H1 (cell line): ENCODE results near the gene CRYGD. TPM values are rescaled to one million over a fixed set of nuclear protein-coding genes. Genes with fewer than 3 reads are reported as not detected.
"Not testable (repeated sequence)": the region's sequence is repeated elsewhere in the genome, so short reads cannot be mapped to it uniquely, and the experiment has no call there.

Source experiments
- CTCF ChIA-PET: fragments of 300-600 bp; sonication (Branson Sonifier 250); formaldehyde crosslinking; loops from one replicate; lab custom pipeline; 2021; ENCODE audit not compliant: partially characterized antibody; lab: Charles Lee
- POLR2A ChIA-PET: fragments of 300-600 bp; sonication (Branson Sonifier 250); formaldehyde crosslinking; loops from one replicate; lab custom pipeline; 2021; ENCODE audit warnings: inconsistent platforms; ENCODE audit not compliant: partially characterized antibody; lab: Charles Lee
- DNase-seq, 2 experiments: peaks; one replicate each; pipeline versions ENCODE4 v3.0.0 to v3.0.0-alpha.2; 2010 to 2022; ENCODE audit warnings: low spot score in 2 of 2, low read depth in 1 of 2, mixed read lengths in 1 of 2
- FAIRE-seq: peaks from 2 replicates; lab custom pipeline; 2011; peaks lifted over from hg19 to GRCh38; lab: Jason Lieb, UNC
- H2AFZ ChIP-seq: 2 replicates; pipeline ENCODE4 v1.8.1; 2012; ENCODE audit warnings: low read length, inconsistent platforms
- H2AK5ac ChIP-seq: 2 replicates; pipeline ENCODE4 v1.6.1; 2013; ENCODE audit warnings: low read depth, low read length
- H2BK120ac ChIP-seq: replicated peaks from 2 replicates; pipeline ENCODE3; 2013; ENCODE audit warnings: low read depth, low read length, inconsistent platforms
- H2BK12ac ChIP-seq: 2 replicates; pipeline ENCODE4 v1.6.1; 2013; ENCODE audit warnings: low read depth, low read length
- H2BK15ac ChIP-seq: 2 replicates; pipeline ENCODE4 v1.6.1; 2013; ENCODE audit warnings: low read length
- H2BK20ac ChIP-seq: 2 replicates; pipeline ENCODE4 v1.6.1; 2013; ENCODE audit warnings: low read length
- H2BK5ac ChIP-seq: 2 replicates; pipeline ENCODE4 v1.6.1; 2013; ENCODE audit warnings: low read depth, low read length
- H3K14ac ChIP-seq: 2 replicates; pipeline ENCODE4 v1.6.1; 2013; ENCODE audit warnings: inconsistent platforms; ENCODE audit not compliant: insufficient read length
- H3K18ac ChIP-seq: 2 replicates; pipeline ENCODE4 v1.6.1; 2013; ENCODE audit warnings: low read length; ENCODE audit errors: extremely low read depth
- H3K23ac ChIP-seq: 2 replicates; pipeline ENCODE4 v1.6.1; 2013; ENCODE audit warnings: inconsistent platforms; ENCODE audit not compliant: insufficient read length
- H3K23me2 ChIP-seq: 2 replicates; pipeline ENCODE4 v1.6.1; 2013; ENCODE audit warnings: low read depth, low read length
- H3K27ac ChIP-seq: 2 replicates; pipeline ENCODE4 v1.6.1; 2011; ENCODE audit warnings: low read depth, low read length, inconsistent platforms
- H3K27me3 ChIP-seq, 4 experiments: replicated peaks in 1 of 4; 1 replicate in 1 of 4; 2 replicates in 3 of 4; pipeline versions ENCODE4 v1.6.1 to v1.8.1; 2011 to 2013; ENCODE audit warnings: low read length in 3 of 4, mild to moderate bottlenecking in 3 of 4, inconsistent platforms in 2 of 4, mixed read lengths in 2 of 4, moderate library complexity in 1 of 4; ENCODE audit not compliant: control insufficient read depth in 3 of 4, insufficient read depth in 3 of 4; ENCODE audit errors: extremely low read depth in 1 of 4
- H3K36me3 ChIP-seq, 4 experiments: 2 replicates each; pipeline versions ENCODE4 v1.6.1 to v1.8.1; 2011 to 2013; ENCODE audit warnings: mild to moderate bottlenecking in 4 of 4, low read length in 3 of 4, moderate library complexity in 2 of 4, control low read depth in 1 of 4, inconsistent platforms in 1 of 4; ENCODE audit not compliant: insufficient read depth in 4 of 4, control insufficient read depth in 2 of 4
- H3K4ac ChIP-seq: replicated peaks from 2 replicates; pipeline ENCODE3; 2013; ENCODE audit warnings: low read length, low read depth, mixed read lengths, inconsistent platforms; ENCODE audit not compliant: insufficient read length
- H3K4me1 ChIP-seq, 4 experiments: replicated peaks in 1 of 4; 1 replicate in 1 of 4; 2 replicates in 3 of 4; pipeline versions ENCODE4 v1.6.1 to v1.8.1; 2011 to 2013; ENCODE audit warnings: low read length in 3 of 4, inconsistent platforms in 2 of 4, mixed read lengths in 1 of 4; ENCODE audit not compliant: insufficient read depth in 4 of 4, control insufficient read depth in 3 of 4
- H3K4me2 ChIP-seq, 2 experiments: 2 replicates each; pipeline versions ENCODE4 v1.6.1 to v1.8.1; 2011 to 2013; ENCODE audit warnings: low read depth in 2 of 2, low read length in 2 of 2, control low read depth in 1 of 2, inconsistent platforms in 1 of 2, mild to moderate bottlenecking in 1 of 2; ENCODE audit not compliant: insufficient read depth in 1 of 2
- H3K4me3 ChIP-seq, 4 experiments: fragments of 200-600, 300-600 bp in 1 of 4; sonication (generic), shearing (Covaris generic), sonication (Bioruptor Twin) in 1 of 4; 2 replicates each; pipeline versions ENCODE4 v1.5.1 to v1.8.1; 2011 to 2016; ENCODE audit warnings: low read length in 4 of 4, low read depth in 3 of 4, control low read depth in 2 of 4, inconsistent platforms in 2 of 4, mild to moderate bottlenecking in 2 of 4, mixed read lengths in 1 of 4, moderate library complexity in 1 of 4; ENCODE audit not compliant: insufficient read depth in 2 of 4; ENCODE audit errors: extremely low read depth in 1 of 4
- H3K56ac ChIP-seq: replicated peaks from 2 replicates; pipeline ENCODE3; 2013; ENCODE audit warnings: low read depth, mild to moderate bottlenecking, mixed read lengths, low read length, inconsistent platforms; ENCODE audit not compliant: insufficient read length
- H3K79me1 ChIP-seq: 2 replicates; pipeline ENCODE4 v1.6.1; 2013; ENCODE audit warnings: low read depth, low read length, control low read depth
- H3K79me2 ChIP-seq, 2 experiments: 2 replicates each; pipeline versions ENCODE4 v1.6.1 to v1.8.1; 2012 to 2013; ENCODE audit warnings: low read length in 2 of 2, mild to moderate bottlenecking in 2 of 2, inconsistent platforms in 1 of 2; ENCODE audit not compliant: insufficient read depth in 2 of 2, control insufficient read depth in 1 of 2
- H3K9ac ChIP-seq, 4 experiments: replicated peaks in 1 of 4; 1 replicate in 1 of 4; 2 replicates in 3 of 4; pipeline versions ENCODE4 v1.6.1 to v1.8.1; 2011 to 2013; ENCODE audit warnings: low read depth in 3 of 4, low read length in 3 of 4, control low read depth in 2 of 4, mild to moderate bottlenecking in 2 of 4, moderate library complexity in 2 of 4, inconsistent platforms in 1 of 4; ENCODE audit errors: extremely low read depth in 1 of 4
- H3K9me3 ChIP-seq, 2 experiments: 2 replicates each; pipeline versions ENCODE4 v1.6.1 to v1.8.1; 2012 to 2013; ENCODE audit warnings: mild to moderate bottlenecking in 2 of 2, moderate library complexity in 2 of 2, control low read depth in 1 of 2, inconsistent platforms in 1 of 2, low read depth in 1 of 2, low read length in 1 of 2, mixed read lengths in 1 of 2; ENCODE audit not compliant: insufficient read depth in 2 of 2
- H4K20me1 ChIP-seq, 2 experiments: replicated peaks in 1 of 2; 2 replicates each; pipeline versions ENCODE3 to v1.8.1; 2011 to 2013; ENCODE audit warnings: inconsistent platforms in 2 of 2, low read length in 2 of 2, mild to moderate bottlenecking in 1 of 2; ENCODE audit not compliant: insufficient read depth in 2 of 2, control insufficient read depth in 1 of 2
- H4K5ac ChIP-seq: 2 replicates; pipeline ENCODE4 v1.6.1; 2013; ENCODE audit warnings: low read length, low read depth, mixed read lengths, inconsistent platforms; ENCODE audit not compliant: insufficient read length
- H4K8ac ChIP-seq: 2 replicates; pipeline ENCODE4 v1.8.0; 2013; ENCODE audit warnings: mild to moderate bottlenecking, moderate library complexity, low read length, inconsistent platforms; ENCODE audit not compliant: insufficient read depth; ENCODE audit errors: extremely low read depth
- H4K91ac ChIP-seq: replicated peaks from 2 replicates; pipeline ENCODE3; 2013; ENCODE audit warnings: low read length, mixed read lengths, inconsistent platforms; ENCODE audit not compliant: insufficient read length
- SIRT6 ChIP-seq: IDR thresholded peaks from one replicate; pipeline ENCODE4 v1.7.1; 2012; ENCODE audit warnings: low read length, inconsistent platforms
- SP2 ChIP-seq: IDR thresholded peaks from 2 replicates; pipeline ENCODE4 v1.6.1; 2012; ENCODE audit warnings: mild to moderate bottlenecking, low read length, inconsistent platforms
- TAF1 ChIP-seq: IDR thresholded peaks from 2 replicates; pipeline ENCODE4 v1.6.1; 2011; ENCODE audit warnings: mild to moderate bottlenecking, low read depth, low read length
- TCF12 ChIP-seq: IDR thresholded peaks from 2 replicates; pipeline ENCODE4 v1.6.1; 2011; ENCODE audit warnings: low read depth, mild to moderate bottlenecking, low read length
- TEAD4 ChIP-seq: IDR thresholded peaks from 2 replicates; pipeline ENCODE4 v1.6.1; 2012; ENCODE audit warnings: low read depth, low read length, inconsistent platforms, mixed read lengths
- YY1 ChIP-seq: IDR thresholded peaks from 2 replicates; pipeline ENCODE4 v1.6.1; 2011; ENCODE audit warnings: low read depth, mild to moderate bottlenecking, low read length
- WGBS, 2 experiments: shearing (Covaris generic) in 1 of 2; methylation state at CpG; one replicate each; pipeline versions ENCODE4 v1.1.6 to v1.1.7; 2013 to 2015; ENCODE audit warnings: low lambda C conversion rate in 2 of 2, mixed read lengths in 2 of 2, inconsistent platforms in 1 of 2, low coverage in 1 of 2, missing lambda C conversion rate in 1 of 2; ENCODE audit not compliant: insufficient replicate concordance in 2 of 2, insufficient coverage in 1 of 2, insufficient read length in 1 of 2; ENCODE audit errors: extremely low coverage in 1 of 2, missing lambda C conversion rate in 1 of 2; 5-methylcytosine and 5-hydroxymethylcytosine counted together
- polyA plus RNA-seq, 7 experiments: library from polyadenylated mRNA; depleted of rRNA in 3 of 7; stranded (reverse) in 5 of 7; unstranded in 2 of 7; fragments of >200 nt in 5 of 7; fragments of 200-250 nt in 2 of 7; gene quantifications; 1 replicate in 5 of 7; 2 replicates in 1 of 7; 4 replicates in 1 of 7; pipeline versions ENCODE4 v1.2.1 to v1.2.3, GENCODE V29; 2011 to 2013; ENCODE audit warnings: missing spikeins in 2 of 7, mixed read lengths in 2 of 7
- total RNA-seq: library from RNA; stranded (reverse); fragmentation: NEBNext Ultra II Directional; extraction: Animal tissue kit (Norgen Biotek cat#: 25700); gene quantifications from 2 replicates; pipeline ENCODE4 v1.2.1, GENCODE V29; 2021

CRYGD gene
- total and polyA plus RNA-seq, 2 of the 8 experiments (the other 6 are each of a cell fraction or from before 2014, with no cell fraction given), result 2.9 to 7.1 TPM

DNA sequence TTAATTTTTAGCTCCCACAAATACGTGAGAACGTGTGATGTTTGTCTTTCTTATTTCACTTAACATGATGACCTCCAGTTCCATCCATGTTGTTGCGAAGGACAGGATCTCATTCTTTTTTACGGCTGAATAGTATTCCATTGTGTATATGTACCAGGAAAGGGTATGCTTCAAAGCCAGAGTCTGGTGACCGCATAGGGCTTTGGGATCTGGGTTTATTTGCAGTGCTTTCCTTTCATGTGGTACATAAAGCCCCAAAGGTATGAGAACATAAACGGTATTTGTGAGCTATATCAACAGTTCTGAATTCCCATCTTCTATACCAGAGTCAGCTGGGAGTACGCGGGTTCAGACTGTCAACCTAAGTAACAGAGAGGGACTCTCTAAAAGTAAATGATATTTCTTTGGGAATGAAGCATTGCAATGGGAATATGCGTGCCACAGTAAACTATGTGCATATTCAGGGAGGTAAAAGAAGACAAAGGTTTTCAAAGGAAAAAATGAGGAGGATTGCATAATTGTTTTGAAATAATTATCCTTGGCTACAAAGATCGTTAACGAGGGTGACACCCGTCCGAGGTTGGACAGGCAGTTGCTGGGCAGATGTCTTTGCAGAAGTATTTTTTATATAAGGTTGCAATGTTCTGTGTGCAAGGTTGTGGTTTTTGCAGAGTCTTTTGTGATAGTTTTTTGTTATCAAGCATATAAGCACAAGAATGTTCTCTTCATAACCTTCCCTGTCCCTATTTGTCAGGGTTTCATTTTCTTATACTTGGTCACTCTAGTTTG, 24.4 kb downstream of the CRYGD start (continued):
- TF ChIP-seq TAF1 (no peak), SIRT6 (no peak), TEAD4 (no peak), SP2 (no peak), TCF12 (no peak), YY1 (no peak)

DNA sequence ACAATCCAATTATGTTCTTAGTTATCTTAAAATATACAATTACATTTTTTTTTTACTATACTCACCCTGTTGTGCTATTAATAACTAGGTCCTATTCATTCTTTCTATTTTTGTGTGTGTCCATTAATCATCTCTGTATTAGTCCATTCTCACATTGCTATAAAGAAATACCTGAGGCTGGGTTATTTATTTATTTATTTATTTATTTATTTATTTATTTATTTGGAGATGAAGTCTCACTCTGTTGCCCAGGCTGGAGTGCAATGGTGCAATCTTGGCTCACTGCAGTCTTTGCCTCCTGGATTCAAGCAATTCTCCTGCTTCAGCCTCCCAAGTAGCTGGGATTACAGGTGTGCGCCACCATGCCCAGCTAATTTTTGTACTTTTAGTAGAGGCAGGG, 25.6 kb downstream of the CRYGD start:
- H3K79me1 ChIP-seq, H2BK20ac ChIP-seq, H4K5ac ChIP-seq, DNase-seq, H3K56ac ChIP-seq, H3K27ac ChIP-seq, H3K36me3 ChIP-seq, H4K20me1 ChIP-seq, H3K4me2 ChIP-seq, FAIRE-seq, H3K4ac ChIP-seq, H4K8ac ChIP-seq, H2BK120ac ChIP-seq, H3K23me2 ChIP-seq, H3K9me3 ChIP-seq, H3K27me3 ChIP-seq, H2BK5ac ChIP-seq, H3K23ac ChIP-seq, H3K14ac ChIP-seq, H3K9ac ChIP-seq, H3K4me1 ChIP-seq, H3K18ac ChIP-seq, H2AFZ ChIP-seq, H2AK5ac ChIP-seq, H2BK15ac ChIP-seq, H3K79me2 ChIP-seq, H3K4me3 ChIP-seq, H2BK12ac ChIP-seq, H4K91ac ChIP-seq: not testable (repeated sequence)
- 91% methylated on average over 1 of the region's 1 CpG; no CpG with 5 or more reads in 1 of the 2 experiments for WGBS, 2 experiments
- ChIA-PET CTCF (interaction anchor here (1.3 kb wide), 1 partner anchor 156 kb away, joined by 3 read pairs; the partner anchor contains the start of gene IDH1), POLR2A (interaction anchor here (1.3 kb wide), 1 partner anchor 156 kb away, joined by 3 read pairs; the partner anchor contains the start of gene IDH1)
